Panc1 (cell line): ENCODE data around the gene TNS4. TPM values are rescaled to one million over a fixed set of nuclear protein-coding genes. Genes with fewer than 3 reads are reported as not detected.

Source experiments
- ATAC-seq: fragments of 200-7000 bp; cut with Tn5 transposase; 2 replicates; pipeline ENCODE4 v1.9.1; 2020; ENCODE audit warnings: mild to moderate bottlenecking, moderate library complexity
- BruUV-seq: library from RNA; stranded (reverse); fragments of 400-500 nt; replicated peaks from 2 replicates; lab custom pipeline; 2021; lab: Mats Ljungman, UMichigan
- CTCF ChIA-PET: fragments of 300-600 bp; sonication (Branson Sonifier 250); formaldehyde crosslinking; loops from one replicate; lab custom pipeline; 2022; ENCODE audit warnings: antibody characterized with exemption; lab: Charles Lee
- POLR2A ChIA-PET: fragments of 300-600 bp; sonication (Branson Sonifier 250); formaldehyde crosslinking; loops from one replicate; lab custom pipeline; 2022; ENCODE audit warnings: antibody characterized with exemption; lab: Charles Lee
- DNase-seq: peaks from one replicate; pipeline ENCODE4 v3.0.0-alpha.2; 2010; ENCODE audit warnings: low read depth, low spot score
- H3K27ac ChIP-seq: 2 replicates; pipeline ENCODE4 v1.5.1; 2011; ENCODE audit warnings: mild to moderate bottlenecking, low read length, inconsistent platforms
- H3K27me3 ChIP-seq: fragments of 200-500 bp; sonication (Bioruptor generic); 2 replicates; pipeline ENCODE4 v1.6.0; 2014; ENCODE audit warnings: low read length, inconsistent platforms; ENCODE audit not compliant: control insufficient read depth, insufficient read depth
- H3K36me3 ChIP-seq: fragments of 200-500 bp; sonication (Bioruptor generic); 2 replicates; pipeline ENCODE4 v1.5.1; 2014; ENCODE audit warnings: inconsistent platforms, mild to moderate bottlenecking, low read length, moderate library complexity; ENCODE audit not compliant: control insufficient read depth, insufficient read depth
- H3K4me1 ChIP-seq: 2 replicates; pipeline ENCODE4 v1.5.1; 2011; ENCODE audit warnings: inconsistent platforms, mild to moderate bottlenecking, low read length, moderate library complexity; ENCODE audit not compliant: control insufficient read depth, insufficient read depth
- H3K4me3 ChIP-seq, 2 experiments: 2 replicates each; pipeline ENCODE4 v1.5.1; 2011 to 2012; ENCODE audit warnings: low read depth in 2 of 2, low read length in 2 of 2, mild to moderate bottlenecking in 2 of 2, inconsistent platforms in 1 of 2, moderate library complexity in 1 of 2
- H3K9me3 ChIP-seq: fragments of 200-500 bp; sonication (Bioruptor generic); 2 replicates; pipeline ENCODE4 v1.5.1; 2014; ENCODE audit warnings: low read depth, mild to moderate bottlenecking, inconsistent platforms, low read length, moderate library complexity; ENCODE audit not compliant: control insufficient read depth, insufficient read depth
- POLR2AphosphoS5 ChIP-seq: IDR thresholded peaks from 2 replicates; pipeline ENCODE4 v1.6.1; 2012; ENCODE audit warnings: mild to moderate bottlenecking, low read depth, low read length, moderate library complexity
- REST ChIP-seq, 2 experiments: IDR thresholded peaks; 2 replicates each; pipeline ENCODE4 v1.6.1; 2011 to 2012; ENCODE audit warnings: low read depth in 2 of 2, control low read depth in 1 of 2, low read length in 1 of 2, mild to moderate bottlenecking in 1 of 2, moderate library complexity in 1 of 2; ENCODE audit not compliant: insufficient read depth in 1 of 2
- SIN3A ChIP-seq: IDR thresholded peaks from 2 replicates; pipeline ENCODE4 v1.6.1; 2012; ENCODE audit warnings: low read depth, mild to moderate bottlenecking, low read length, moderate library complexity, borderline replicate concordance; ENCODE audit not compliant: insufficient read depth
- TCF7L2 ChIP-seq: IDR thresholded peaks from 2 replicates; pipeline ENCODE4 v1.6.1; 2011; ENCODE audit warnings: mild to moderate bottlenecking, low read depth, low read length, inconsistent platforms
- in situ Hi-C: cut with HindIII; loops from 2 replicates; pipeline ENCODE4 v1.10.0; 2016; ENCODE audit warnings: low sequenced_read_pairs, low pct_unique_long_range_greater_than_20kb
- intact Hi-C: fragments of 100-400 bp; cut with micrococcal nuclease; formaldehyde crosslinking; loops from one replicate; pipeline ENCODE4 v1.10.0; 2022; ENCODE audit not compliant: unreplicated experiment
- total RNA-seq: library from RNA; stranded (reverse); gene quantifications from one replicate; pipeline ENCODE4 v1.2.1, GENCODE V29; 2021; ENCODE audit not compliant: unreplicated experiment
- TF ChIP-seq, protein P1 (sequence below): fragments of 450-650 bp; IDR thresholded peaks from 2 replicates; pipeline ENCODE4 v1.5.1; 2017; ENCODE audit warnings: mild to moderate bottlenecking

TNS4 gene
- total RNA-seq, 1 experiment from 2014 or later, result not detected

- H3K9me3 ChIP-seq, result no peaks in the 10 kb centered on the region
- DNase-seq (no peak), ATAC-seq (0 out of 2 replicates have a peak, but pooled peaks have one; percentile 58)
- no peak overlapping the region for H3K27ac ChIP-seq
- ChIA-PET POLR2A (interaction anchor here (0.6 kb wide), 1 partner anchor 48 kb away, joined by 6 read pairs; no protein-coding TSS in a partner anchor), CTCF (interaction anchor here (0.6 to 1.3 kb wide), 2 partner anchors 9 to 33 kb away, joined by 3 to 5 read pairs; partner anchors contain the start of gene TOP2A)
- intact Hi-C loops, result no loop called here
- no TSS peak for BruUV-seq
- no peak overlapping the region for H3K4me3 ChIP-seq
- no peaks in the 10 kb centered on the region for H3K27me3 ChIP-seq
- TF ChIP-seq SIN3A (no peak), TCF7L2 (no peak)
- TF ChIP-seq, protein P1, sequence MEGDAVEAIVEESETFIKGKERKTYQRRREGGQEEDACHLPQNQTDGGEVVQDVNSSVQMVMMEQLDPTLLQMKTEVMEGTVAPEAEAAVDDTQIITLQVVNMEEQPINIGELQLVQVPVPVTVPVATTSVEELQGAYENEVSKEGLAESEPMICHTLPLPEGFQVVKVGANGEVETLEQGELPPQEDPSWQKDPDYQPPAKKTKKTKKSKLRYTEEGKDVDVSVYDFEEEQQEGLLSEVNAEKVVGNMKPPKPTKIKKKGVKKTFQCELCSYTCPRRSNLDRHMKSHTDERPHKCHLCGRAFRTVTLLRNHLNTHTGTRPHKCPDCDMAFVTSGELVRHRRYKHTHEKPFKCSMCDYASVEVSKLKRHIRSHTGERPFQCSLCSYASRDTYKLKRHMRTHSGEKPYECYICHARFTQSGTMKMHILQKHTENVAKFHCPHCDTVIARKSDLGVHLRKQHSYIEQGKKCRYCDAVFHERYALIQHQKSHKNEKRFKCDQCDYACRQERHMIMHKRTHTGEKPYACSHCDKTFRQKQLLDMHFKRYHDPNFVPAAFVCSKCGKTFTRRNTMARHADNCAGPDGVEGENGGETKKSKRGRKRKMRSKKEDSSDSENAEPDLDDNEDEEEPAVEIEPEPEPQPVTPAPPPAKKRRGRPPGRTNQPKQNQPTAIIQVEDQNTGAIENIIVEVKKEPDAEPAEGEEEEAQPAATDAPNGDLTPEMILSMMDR, result peak; percentile 88
- in situ Hi-C loops, result no loop called here
- H3K36me3 ChIP-seq, result no peaks in the 10 kb centered on the region
- H3K4me1 ChIP-seq, result peaks cover 3% of the 10 kb centered on the region; the same call in 1 of the 2 replicates
Measured at GRCh38 chr17:40450175-40450574, 51.2 kb downstream of the TNS4 start.

DNA sequence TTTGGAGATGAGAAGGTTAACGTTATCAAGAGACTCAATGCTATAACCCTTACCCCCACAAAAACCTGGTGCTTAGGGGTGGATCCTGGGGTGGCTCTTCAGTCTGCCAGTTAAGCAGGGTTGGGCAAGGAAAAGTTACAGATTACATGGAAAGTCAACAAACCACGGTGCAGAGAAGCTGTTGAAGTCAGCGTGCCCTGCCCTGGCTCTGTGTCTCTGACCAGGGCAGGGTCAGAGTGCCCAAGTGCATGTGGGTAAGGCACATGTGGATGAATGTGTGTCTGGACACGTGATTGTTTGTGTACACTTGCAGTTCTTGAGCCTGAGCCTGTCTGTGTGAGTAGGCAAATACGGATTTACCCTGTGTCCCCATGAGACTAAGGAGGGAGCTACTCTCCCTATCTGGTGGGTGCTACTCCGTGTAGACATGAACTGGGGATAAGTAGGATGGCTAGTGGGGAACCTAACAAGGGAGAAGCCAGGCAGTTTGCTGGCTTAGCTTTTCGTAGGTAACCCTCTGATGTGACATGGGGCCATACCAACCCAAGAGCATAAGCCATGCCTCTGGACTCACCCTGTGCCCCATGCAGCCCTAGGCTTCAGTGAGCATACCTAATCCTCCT lies 52.7 kb downstream of the TNS4 start:
- intact Hi-C loops (no loop called here), in situ Hi-C loops (no loop called here)
- CTCF ChIA-PET, result interaction anchor here (0.7 to 1.3 kb wide), 3 partner anchors 31 to 84 kb away, joined by 3 to 6 read pairs (median 3); partner anchors contain the start of gene TOP2A
- POLR2A ChIA-PET, result interaction anchor here (0.7 kb wide), 1 partner anchor 45 kb away, joined by 4 read pairs; no protein-coding TSS in a partner anchor
- ATAC-seq, result no peak
- H3K27me3 ChIP-seq, result no peaks in the 10 kb centered on the region
- no peak overlapping the region for H3K4me3 ChIP-seq
- H3K4me1 ChIP-seq, result peaks cover 7% of the 10 kb centered on the region; the same call in 1 of the 2 replicates
- TF ChIP-seq SIN3A, result no peak
- no peak for TF ChIP-seq POLR2AphosphoS5
- TF ChIP-seq, protein P1, result no peak
- no peak for TF ChIP-seq REST (IDR thresholded peaks at IDR 0.05; ENCODE audit: insufficient read depth in 1 of 2, low read depth in 2 of 2, low read length in 1 of 2)
- no peak for TF ChIP-seq TCF7L2
- BruUV-seq, result no TSS peak
- DNase-seq, result no peak
- H3K27ac ChIP-seq, result no peak overlapping the region
- H3K36me3 ChIP-seq, result no peaks in the 10 kb centered on the region
- H3K9me3 ChIP-seq, result no peaks in the 10 kb centered on the region
